GM18517 (cell line): Measurements from ENCODE around the gene ABCA1.

Experiments
- ATAC-seq: cut with Tn5 transposase; IDR thresholded peaks from one replicate; pipeline ENCODE4 v1.9.1; 2021; ENCODE audit warnings: mild to moderate bottlenecking, moderate library complexity; ENCODE audit not compliant: unreplicated experiment

The ABCA1 gene

GRCh38 chr9:104802110-104802509 lies 125.8 kb downstream of the ABCA1 start:
- ATAC-seq, result no peak

- ATAC-seq, result no peak
Observed at GRCh38 chr9:104800068-104800785, 127.7 kb downstream of the ABCA1 start.

- ATAC-seq, result no peak
Observed at GRCh38 chr9:104798209-104798995, 129.6 kb downstream of the ABCA1 start.

GRCh38 chr9:104795857-104796256 lies 132.1 kb downstream of the ABCA1 start:
- ATAC-seq, result no peak

- ATAC-seq, result no peak
Observed at GRCh38 chr9:104795082-104795481, 132.9 kb downstream of the ABCA1 start.

GRCh38 chr9:104794070-104794469 lies 133.9 kb downstream of the ABCA1 start:
- ATAC-seq, result no peak

- no peak for ATAC-seq
Observed at GRCh38 chr9:104788251-104788650, 139.7 kb downstream of the ABCA1 start.

GRCh38 chr9:104787306-104788015 lies 140.5 kb downstream of the ABCA1 start:
- no peak for ATAC-seq

- ATAC-seq, result no peak
Observed at GRCh38 chr9:104786293-104786692, 141.7 kb downstream of the ABCA1 start.

GRCh38 chr9:104784098-104784497 lies 143.9 kb downstream of the ABCA1 start:
- ATAC-seq, result peak; percentile 81

GRCh38 chr9:104783588-104783987 lies 144.4 kb downstream of the ABCA1 start:
- ATAC-seq, result no peak

- ATAC-seq, result peak; percentile 48
Observed at GRCh38 chr9:104780796-104781395, 147.1 kb downstream of the ABCA1 start.

GRCh38 chr9:104779946-104780535 lies 147.9 kb downstream of the ABCA1 start:
- no peak for ATAC-seq

- no peak for ATAC-seq
Observed at GRCh38 chr9:104779334-104779733, 148.6 kb downstream of the ABCA1 start.

- no peak for ATAC-seq
Observed at GRCh38 chr9:104778802-104779201, 149.2 kb downstream of the ABCA1 start.

- no peak for ATAC-seq
Observed at GRCh38 chr9:104776797-104777196, 151.2 kb downstream of the ABCA1 start.

GRCh38 chr9:104775976-104776375 lies 152.0 kb downstream of the ABCA1 start:
- ATAC-seq, result no peak

- peak; percentile 73 for ATAC-seq
Observed at GRCh38 chr9:104775574-104775936, 152.4 kb downstream of the ABCA1 start.

GRCh38 chr9:104774831-104775573 lies 153.0 kb downstream of the ABCA1 start:
- ATAC-seq, result peak; percentile 97

- no peak for ATAC-seq
Observed at GRCh38 chr9:104774132-104774531, 153.8 kb downstream of the ABCA1 start.
